T-cell (primary cell): ENCODE data around the gene SLC43A3. TPM values are rescaled to one million over a fixed set of nuclear protein-coding genes. Genes with fewer than 3 reads are reported as not detected.

Experiments
- ATAC-seq, 4 experiments: fragments of 200-7000 bp in 3 of 4; fragments of 150-1000 bp in 1 of 4; cut with Tn5 transposase; replicated peaks in 1 of 4; 1 replicate in 3 of 4; 2 replicates in 1 of 4; pipeline ENCODE4 v1.10.0; 2021; ENCODE audit warnings: moderate library complexity in 3 of 4, mild to moderate bottlenecking in 2 of 4, moderate number of reproducible peaks in 1 of 4
- CTCF ChIA-PET, 2 donors: fragments of 300-600 bp; sonication (Branson Sonifier 250); formaldehyde crosslinking; loops; one replicate each; lab custom pipeline; 2022; ENCODE audit warnings: antibody characterized with exemption in 2 of 2; lab: Charles Lee
- POLR2A ChIA-PET, 2 donors: fragments of 300-600 bp; sonication (Branson Sonifier 250); formaldehyde crosslinking; loops; one replicate each; lab custom pipeline; 2022; ENCODE audit warnings: antibody characterized with exemption in 2 of 2; lab: Charles Lee
- DNase-seq, 35 experiments: peaks; one replicate each; pipeline versions ENCODE4 v3.0.0 to v3.0.0-alpha.2; 2013 to 2023
- H3K27ac ChIP-seq: one replicate; pipeline ENCODE4 v1.5.1; 2013; ENCODE audit warnings: low read length
- H3K27me3 ChIP-seq, 2 experiments: replicated peaks in 1 of 2; 1 replicate in 1 of 2; 2 replicates in 1 of 2; pipeline versions ENCODE4 v1.6.1 to v1.7.0; 2013; ENCODE audit warnings: low read length in 1 of 2, mixed read lengths in 1 of 2; ENCODE audit not compliant: control insufficient read depth in 2 of 2, insufficient read depth in 2 of 2; ENCODE audit errors: extremely low read depth in 1 of 2
- H3K36me3 ChIP-seq, 2 donors: 1 replicate in 1 of 2; 2 replicates in 1 of 2; pipeline versions ENCODE4 v1.6.1 to v1.7.0; 2013; ENCODE audit warnings: low read length in 1 of 2; ENCODE audit not compliant: control insufficient read depth in 2 of 2, insufficient read depth in 1 of 2; ENCODE audit errors: extremely low read depth in 1 of 2
- H3K4me1 ChIP-seq, 2 experiments: 1 replicate in 1 of 2; 2 replicates in 1 of 2; pipeline versions ENCODE4 v1.6.1 to v1.7.0; 2013; ENCODE audit warnings: low read length in 2 of 2, mixed read lengths in 1 of 2; ENCODE audit not compliant: insufficient read depth in 2 of 2, control insufficient read depth in 1 of 2; ENCODE audit errors: extremely low read depth in 1 of 2
- H3K4me3 ChIP-seq, 2 donors: 1 replicate in 1 of 2; 2 replicates in 1 of 2; pipeline versions ENCODE4 v1.5.1 to v1.7.0; 2013; ENCODE audit warnings: mild to moderate bottlenecking in 2 of 2, low read length in 1 of 2, moderate library complexity in 1 of 2; ENCODE audit not compliant: control insufficient read depth in 1 of 2; ENCODE audit errors: extremely low read depth in 1 of 2
- H3K9me3 ChIP-seq: 2 replicates; pipeline ENCODE4 v1.7.0; 2013
- H3K27ac Mint-ChIP-seq, 2 donors: one replicate each; pipeline ENCODE4 v1.8.0; 2020 to 2021; ENCODE audit warnings: mild to moderate bottlenecking in 2 of 2, mixed read lengths in 2 of 2
- H3K27me3 Mint-ChIP-seq, 2 donors: one replicate each; pipeline ENCODE4 v1.8.0; 2021 to 2022; ENCODE audit warnings: mixed read lengths in 2 of 2
- H3K36me3 Mint-ChIP-seq: one replicate; pipeline ENCODE4 v1.8.0; 2021; ENCODE audit warnings: mixed read lengths
- H3K4me1 Mint-ChIP-seq, 3 donors: one replicate each; pipeline ENCODE4 v1.8.0; 2020 to 2022; ENCODE audit warnings: mixed read lengths in 3 of 3, mild to moderate bottlenecking in 1 of 3
- H3K4me3 Mint-ChIP-seq, 3 donors: one replicate each; pipeline ENCODE4 v1.8.0; 2020 to 2022; ENCODE audit warnings: mild to moderate bottlenecking in 3 of 3, mixed read lengths in 3 of 3, moderate library complexity in 3 of 3
- H3K9me3 Mint-ChIP-seq, 3 donors: one replicate each; pipeline ENCODE4 v1.8.0; 2020 to 2022; ENCODE audit warnings: mixed read lengths in 3 of 3
- WGBS: methylation state at CpG from one replicate; pipeline ENCODE4 v1.1.5; 2013; ENCODE audit warnings: missing lambda C conversion rate; ENCODE audit not compliant: insufficient coverage; 5-methylcytosine and 5-hydroxymethylcytosine counted together
- total RNA-seq, 35 experiments: library from RNA in 6 of 35; stranded (reverse) in 6 of 35; fragments of 120-200 nt in 1 of 35; gene quantifications; one replicate each; pipeline versions ENCODE4 v1.2.1 to v1.2.4 and lab custom pipeline; 2013 to 2026

The SLC43A3 gene
- total RNA-seq, 5 donors from 2014 or later (not counting 1 experiment from before 2014, with no cell fraction given), result 9.9 to 18.1 (median 13.6) TPM

- 88% methylated on average over 5 of the region's 7 CpGs for WGBS
- ATAC-seq, result no peak
- ChIA-PET POLR2A (no interaction called here), CTCF (no interaction called here)
- no peaks in the 10 kb centered on the region for H3K4me1 Mint-ChIP-seq
- Histone ChIP-seq H3K4me3 (no peak overlapping the region), H3K27me3 (peaks cover 0 to 18% of the 10 kb centered on the region in 2 experiments), H3K9me3 (no peaks in the 10 kb centered on the region), H3K36me3 (no peaks in the 10 kb centered on the region), H3K4me1 (no peaks in the 10 kb centered on the region), H3K27ac (no peak overlapping the region)
- H3K27ac Mint-ChIP-seq, result no peak overlapping the region
- no peaks in the 10 kb centered on the region for H3K36me3 Mint-ChIP-seq
- H3K9me3 Mint-ChIP-seq, result no peaks in the 10 kb centered on the region
- DNase-seq, result no peak
- H3K27me3 Mint-ChIP-seq, result no peaks in the 10 kb centered on the region
- no peak overlapping the region for H3K4me3 Mint-ChIP-seq
Measured at GRCh38 chr11:57370251-57370650, 56.7 kb downstream of the SLC43A3 start.

- H3K27ac Mint-ChIP-seq, result no peak overlapping the region
- H3K27ac ChIP-seq, result no peak overlapping the region
- H3K9me3 ChIP-seq, result no peaks in the 10 kb centered on the region
- DNase-seq (no peak), ATAC-seq (no peak)
- no peaks in the 10 kb centered on the region for H3K4me1 Mint-ChIP-seq
- H3K4me3 Mint-ChIP-seq, result no peak overlapping the region
- no peaks in the 10 kb centered on the region for H3K9me3 Mint-ChIP-seq
- ChIA-PET POLR2A (no interaction called here), CTCF (no interaction called here)
- no peak overlapping the region for H3K4me3 ChIP-seq
- peaks cover 0 to 5% of the 10 kb centered on the region in 2 donors for H3K27me3 Mint-ChIP-seq
- H3K36me3 ChIP-seq, result no peaks in the 10 kb centered on the region
- H3K4me1 ChIP-seq, result no peaks in the 10 kb centered on the region
- no peaks in the 10 kb centered on the region for H3K36me3 Mint-ChIP-seq
- peaks cover 0 to 18% of the 10 kb centered on the region in 2 experiments for H3K27me3 ChIP-seq
- 63% methylated on average over 3 of the region's 5 CpGs for whole genome bisulfite sequencing
Measured at GRCh38 chr11:57368845-57369232, 58.1 kb downstream of the SLC43A3 start.

- no peak for DNase-seq
- Mint-ChIP-seq H3K4me1 (no peaks in the 10 kb centered on the region), H3K4me3 (no peak overlapping the region), H3K27ac (no peak overlapping the region), H3K9me3 (no peaks in the 10 kb centered on the region), H3K27me3 (peaks cover 1 to 5% of the 10 kb centered on the region in 2 donors), H3K36me3 (no peaks in the 10 kb centered on the region)
- Histone ChIP-seq H3K9me3 (no peaks in the 10 kb centered on the region), H3K4me1 (no peaks in the 10 kb centered on the region), H3K4me3 (no peak overlapping the region), H3K27ac (no peak overlapping the region), H3K36me3 (no peaks in the 10 kb centered on the region), H3K27me3 (peaks cover 0 to 18% of the 10 kb centered on the region in 2 experiments)
- no peak for ATAC-seq
- CTCF ChIA-PET, result no interaction called here
- WGBS, result 63% methylated on average over 7 of the region's 19 CpGs
- POLR2A ChIA-PET, result no interaction called here
Measured at GRCh38 chr11:57368106-57368844, 58.6 kb downstream of the SLC43A3 start.

- Mint-ChIP-seq H3K27me3 (peaks cover 4 to 15% of the 10 kb centered on the region in 2 donors), H3K4me3 (no peak overlapping the region), H3K4me1 (no peaks in the 10 kb centered on the region), H3K27ac (no peak overlapping the region), H3K36me3 (no peaks in the 10 kb centered on the region), H3K9me3 (peaks cover 0 to 2% (median 0%) of the 10 kb centered on the region in 3 donors)
- no peak overlapping the region for H3K4me3 ChIP-seq
- H3K27me3 ChIP-seq, result peaks cover 0 to 19% of the 10 kb centered on the region in 2 experiments
- no peaks in the 10 kb centered on the region for H3K36me3 ChIP-seq
- ChIA-PET POLR2A (no interaction called here), CTCF (interaction anchor here in 1 of 2 donors (0.7 kb wide), 1 partner anchor 12 kb away, joined by 3 read pairs; no protein-coding TSS in a partner anchor)
- 76% methylated on average over 5 of the region's 9 CpGs for WGBS
- ATAC-seq, result no peak
- no peak for DNase-seq
- no peaks in the 10 kb centered on the region for H3K4me1 ChIP-seq
- no peak overlapping the region for H3K27ac ChIP-seq
- H3K9me3 ChIP-seq, result no peaks in the 10 kb centered on the region
Measured at GRCh38 chr11:57364851-57365660, 61.9 kb downstream of the SLC43A3 start.

GRCh38 chr11:57363131-57364080, 63.5 kb downstream of the SLC43A3 start:
- H3K9me3 ChIP-seq, result no peaks in the 10 kb centered on the region
- no peak for ATAC-seq
- ChIA-PET CTCF (interaction anchor here (0.5 to 1.4 kb wide), 3 partner anchors 14 to 212 kb away, joined by 3 read pairs; no protein-coding TSS in a partner anchor), POLR2A (no interaction called here)
- peaks cover 0 to 13% of the 10 kb centered on the region in 2 experiments for H3K27me3 ChIP-seq
- no peak for DNase-seq
- Mint-ChIP-seq H3K4me1 (no peaks in the 10 kb centered on the region), H3K27ac (no peak overlapping the region), H3K4me3 (no peak overlapping the region), H3K27me3 (peaks cover 4 to 15% of the 10 kb centered on the region in 2 donors), H3K36me3 (no peaks in the 10 kb centered on the region), H3K9me3 (peaks cover 0 to 2% (median 0%) of the 10 kb centered on the region in 3 donors)
- no peak overlapping the region for H3K4me3 ChIP-seq
- H3K27ac ChIP-seq, result no peak overlapping the region
- H3K36me3 ChIP-seq, result no peaks in the 10 kb centered on the region
- H3K4me1 ChIP-seq, result no peaks in the 10 kb centered on the region
- WGBS, result 85% methylated on average over 3 of the region's 7 CpGs

- no CpG with 5 or more reads among the region's 3 CpGs for WGBS
- H3K36me3 ChIP-seq, result no peaks in the 10 kb centered on the region
- Mint-ChIP-seq H3K4me3 (no peak overlapping the region), H3K27me3 (peaks cover 4 to 15% of the 10 kb centered on the region in 2 donors), H3K4me1 (no peaks in the 10 kb centered on the region), H3K36me3 (no peaks in the 10 kb centered on the region), H3K27ac (no peak overlapping the region), H3K9me3 (peaks cover 0 to 2% (median 0%) of the 10 kb centered on the region in 3 donors)
- DNase-seq, result no peak
- H3K9me3 ChIP-seq, result no peaks in the 10 kb centered on the region
- no peak overlapping the region for H3K27ac ChIP-seq
- POLR2A ChIA-PET, result no interaction called here
- no peaks in the 10 kb centered on the region for H3K4me1 ChIP-seq
- peaks cover 0 to 4% of the 10 kb centered on the region in 2 experiments for H3K27me3 ChIP-seq
- CTCF ChIA-PET, result interaction anchor here (1.1 to 1.4 kb wide), 2 partner anchors 16 to 96 kb away, joined by 3 to 5 read pairs; no protein-coding TSS in a partner anchor
- ATAC-seq, result no peak
- no peak overlapping the region for H3K4me3 ChIP-seq
Measured at GRCh38 chr11:57361926-57362325, 65.0 kb downstream of the SLC43A3 start.
